Loucy (cell line): Measurements from ENCODE around the gene UGT2B28.

Experiments
- CTCF ChIP-seq: fragments of 200-600 bp; sonication (generic); conservative IDR thresholded peaks from 2 replicates; pipeline ENCODE4 v1.5.1; 2014; ENCODE audit warnings: mild to moderate bottlenecking, antibody characterized with exemption, low read length
- EZH2phosphoT487 ChIP-seq: fragments of 200-600 bp; IDR thresholded peaks from 2 replicates; pipeline ENCODE4 v1.6.1; 2018; ENCODE audit warnings: antibody characterized with exemption, mild to moderate bottlenecking, moderate library complexity, borderline replicate concordance

GRCh38 chr4:69330345-69331047 is 50.2 kb downstream of the UGT2B28 start:
- TF ChIP-seq CTCF, result no peak
- no peak for TF ChIP-seq EZH2phosphoT487
